Raji (cell line): Measurements from ENCODE around the gene ITPR2.

Source experiments
- POLR2A ChIP-seq: IDR thresholded peaks from 2 replicates; pipeline ENCODE4 v1.6.1; 2011; ENCODE audit warnings: low read depth, low read length, control low read depth; ENCODE audit not compliant: insufficient read depth

ITPR2 gene

DNA sequence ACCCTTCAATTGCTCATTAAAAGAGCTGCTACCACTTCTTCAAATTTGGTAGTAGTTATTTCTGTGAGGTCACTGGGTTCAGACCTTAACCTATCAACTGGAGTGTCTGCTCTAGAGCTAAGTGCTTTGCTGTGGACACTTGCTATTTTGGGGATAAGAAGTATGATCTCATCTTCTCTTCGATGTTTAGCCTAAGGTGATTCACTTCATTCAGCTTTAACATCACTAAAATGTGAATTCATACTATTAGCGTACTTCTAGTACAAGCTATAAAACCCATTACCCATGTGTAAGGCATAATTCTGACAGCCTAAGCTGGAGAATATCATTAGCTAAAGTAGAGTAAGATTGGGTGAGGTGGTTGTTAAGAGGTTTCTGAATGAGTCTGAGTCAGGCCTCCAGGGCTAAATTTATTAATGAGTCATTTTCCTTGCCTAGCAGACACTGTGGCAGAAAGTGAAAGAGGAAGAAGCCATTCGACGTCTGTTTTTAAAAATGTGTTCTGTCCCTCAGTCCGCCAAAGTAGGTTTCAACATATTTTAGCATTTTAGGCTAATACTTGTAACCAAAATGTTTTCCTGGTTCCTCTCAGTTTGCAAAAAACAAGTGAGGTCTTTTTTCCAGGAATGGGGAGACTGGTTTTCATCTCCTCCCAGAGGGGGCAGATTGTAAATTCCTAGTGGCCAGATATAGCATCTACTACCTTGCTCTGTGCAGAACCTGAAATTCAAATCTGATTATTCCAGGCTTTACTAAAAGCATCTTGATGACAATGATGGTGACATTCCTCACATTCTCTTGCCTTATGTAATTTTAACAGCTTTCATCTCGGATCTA, 534.0 kb downstream of the ITPR2 start:
- no peak for TF ChIP-seq POLR2A

GRCh38 chr12:26297396-26298070, 535.5 kb downstream of the ITPR2 start:
- no peak for TF ChIP-seq POLR2A

- TF ChIP-seq POLR2A: no peak
Observed at GRCh38 chr12:26295001-26295400, 538.0 kb downstream of the ITPR2 start.

GRCh38 chr12:26293612-26294011, 539.4 kb downstream of the ITPR2 start:
- TF ChIP-seq POLR2A: no peak

DNA sequence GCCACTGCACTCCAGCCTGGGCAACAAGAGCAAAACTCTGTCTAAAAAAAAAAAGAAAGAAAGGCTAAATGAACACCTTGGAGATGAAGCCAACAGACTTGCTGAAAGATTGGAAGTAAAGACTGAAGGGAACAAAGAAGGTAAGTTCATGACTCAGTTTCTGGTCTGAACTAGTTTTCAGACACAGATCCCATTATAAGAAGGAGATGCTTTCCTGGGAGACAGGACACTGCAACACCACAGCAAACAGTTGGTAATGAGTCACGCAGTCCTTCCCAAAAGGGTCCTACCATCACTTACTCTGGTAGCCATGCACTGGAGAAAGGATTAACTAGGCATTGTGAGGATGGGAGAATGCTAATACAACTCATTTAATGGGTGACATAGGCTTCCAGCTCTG, 540.4 kb downstream of the ITPR2 start:
- no peak for TF ChIP-seq POLR2A

- no peak for TF ChIP-seq POLR2A
Observed at GRCh38 chr12:26290565-26290964, 542.4 kb downstream of the ITPR2 start.

GRCh38 chr12:26287671-26288381, 545.2 kb downstream of the ITPR2 start:
- no peak for TF ChIP-seq POLR2A
